Putamen (tissue), 1 donor: Measurements from ENCODE around the gene AGO4.
"Not testable (repeated sequence)": the region's sequence is repeated elsewhere in the genome, so short reads cannot be mapped to it uniquely, and the experiment has no call there.

Experiments used
- DNase-seq: peaks from one replicate; pipeline ENCODE4 v3.0.0-alpha.2; 2016; ENCODE audit warnings: low spot score

Gene AGO4

DNA sequence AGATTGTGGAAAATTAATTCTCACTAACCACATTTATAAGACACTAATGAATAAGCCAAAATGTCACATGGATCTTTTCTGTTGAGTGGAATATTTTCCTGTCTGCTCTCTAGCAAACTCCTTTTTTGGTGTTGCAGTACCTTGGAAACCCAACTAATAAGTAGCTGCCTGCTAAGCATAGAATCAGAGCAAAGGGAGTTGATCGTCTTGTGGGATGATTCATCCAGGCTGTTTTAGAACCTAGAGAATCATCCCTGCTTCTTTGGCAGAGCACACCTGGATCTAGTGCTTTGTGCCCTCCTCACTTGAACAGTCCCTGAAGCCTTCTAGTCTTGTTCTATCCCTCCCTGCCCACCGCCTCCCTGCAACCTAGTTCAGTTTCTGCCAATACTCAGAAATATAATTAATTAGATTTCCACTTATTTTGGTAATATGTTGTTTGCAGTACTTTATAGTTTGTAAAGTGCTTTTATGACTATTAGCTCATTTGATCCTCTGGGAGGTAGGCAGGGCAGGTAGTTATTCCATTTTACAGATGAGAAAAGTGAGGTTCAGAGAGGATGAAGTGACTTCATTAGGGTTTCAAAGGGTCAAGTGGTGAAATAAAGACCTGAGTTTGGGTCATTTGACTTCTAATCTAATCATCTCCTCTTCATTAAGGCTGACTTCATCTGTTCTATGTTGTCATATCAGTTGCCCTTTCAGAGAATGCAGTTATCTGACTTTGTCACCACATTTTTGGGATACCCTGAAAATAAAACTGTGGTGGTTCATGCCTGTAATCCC, 2.5 kb downstream of the AGO4 start:
- DNase-seq: peak; percentile 69

DNA sequence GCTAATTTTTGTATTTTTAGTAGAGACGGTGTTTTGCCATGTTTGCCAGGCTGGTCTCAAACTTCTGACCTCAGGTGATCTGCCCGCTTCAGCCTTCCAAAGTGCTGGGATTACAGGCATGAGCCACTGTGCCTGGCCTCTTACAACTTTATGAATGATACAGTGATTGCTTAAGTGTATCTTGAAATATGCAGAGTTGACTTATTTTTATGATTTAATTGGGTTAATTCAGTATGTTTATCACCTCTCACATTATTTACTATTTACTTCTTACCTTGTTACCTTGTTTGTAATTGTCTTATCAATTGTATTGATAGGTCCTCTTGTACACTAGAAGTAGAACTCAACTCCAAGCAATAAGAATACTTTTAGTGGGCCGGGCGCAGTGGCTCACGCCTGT, 4.9 kb downstream of the AGO4 start:
- not testable (repeated sequence) for DNase-seq

DNA sequence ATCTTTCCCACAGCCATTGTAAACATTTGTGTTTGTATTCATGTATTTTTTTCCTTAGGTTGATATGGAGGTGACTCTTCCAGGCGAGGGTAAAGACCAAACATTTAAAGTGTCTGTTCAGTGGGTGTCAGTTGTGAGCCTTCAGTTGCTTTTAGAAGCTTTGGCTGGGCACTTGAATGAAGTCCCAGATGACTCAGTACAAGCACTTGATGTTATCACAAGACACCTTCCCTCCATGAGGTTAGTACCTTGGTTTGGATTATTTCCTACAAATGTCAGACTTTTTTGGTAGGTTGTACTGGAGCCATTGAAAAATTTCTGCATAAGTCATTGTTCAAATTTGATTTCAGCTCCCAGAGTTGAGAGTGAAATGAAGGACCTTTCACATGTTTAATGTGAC, 17.4 kb downstream of the AGO4 start:
- no peak for DNase-seq

DNA sequence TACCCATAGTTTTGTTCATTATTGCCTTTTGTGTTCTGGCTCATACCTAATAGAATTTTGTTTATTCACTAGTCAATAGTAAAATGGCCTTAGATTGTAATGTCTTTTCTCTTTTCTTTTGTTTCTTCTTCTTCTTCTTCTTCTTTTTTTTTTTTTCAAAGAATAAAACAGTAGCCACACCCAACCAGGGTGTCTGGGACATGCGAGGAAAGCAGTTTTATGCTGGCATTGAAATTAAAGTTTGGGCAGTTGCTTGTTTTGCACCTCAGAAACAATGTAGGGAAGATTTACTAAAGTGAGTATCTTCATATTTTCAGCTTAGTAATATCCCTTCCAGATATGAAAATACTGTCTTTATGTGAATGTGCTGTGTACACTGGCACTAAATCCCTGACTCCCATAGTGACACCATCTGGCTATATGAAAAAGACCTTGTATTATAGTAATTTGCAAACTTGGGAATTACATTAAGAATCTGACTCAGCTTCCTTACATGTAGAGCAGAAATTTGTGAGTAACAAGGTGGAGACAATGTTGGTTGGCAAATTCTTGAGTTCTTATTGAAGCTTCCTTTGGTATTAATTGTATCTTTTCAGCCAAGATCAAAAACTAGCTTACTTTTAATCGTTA, 24.6 kb downstream of the AGO4 start:
- DNase-seq: no peak

DNA sequence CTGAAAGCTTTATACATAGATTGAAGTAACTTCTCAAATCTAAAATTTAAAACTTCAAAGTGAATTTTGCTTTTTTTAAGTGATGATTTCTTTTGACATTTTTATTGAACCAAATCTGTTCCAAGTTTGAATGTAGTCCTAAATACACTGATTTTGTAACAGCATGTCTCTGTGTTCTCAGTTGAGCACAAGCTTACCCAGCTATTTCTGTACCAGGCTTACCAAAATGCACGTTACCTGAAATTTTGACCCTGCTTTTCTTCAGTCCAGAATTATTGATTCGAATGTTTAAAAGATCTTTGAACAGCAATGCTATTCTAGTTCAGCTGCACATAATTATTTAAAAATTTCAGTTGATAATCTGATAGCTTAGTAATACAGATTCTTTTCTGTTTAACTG, 25.6 kb downstream of the AGO4 start:
- DNase-seq: no peak

DNA sequence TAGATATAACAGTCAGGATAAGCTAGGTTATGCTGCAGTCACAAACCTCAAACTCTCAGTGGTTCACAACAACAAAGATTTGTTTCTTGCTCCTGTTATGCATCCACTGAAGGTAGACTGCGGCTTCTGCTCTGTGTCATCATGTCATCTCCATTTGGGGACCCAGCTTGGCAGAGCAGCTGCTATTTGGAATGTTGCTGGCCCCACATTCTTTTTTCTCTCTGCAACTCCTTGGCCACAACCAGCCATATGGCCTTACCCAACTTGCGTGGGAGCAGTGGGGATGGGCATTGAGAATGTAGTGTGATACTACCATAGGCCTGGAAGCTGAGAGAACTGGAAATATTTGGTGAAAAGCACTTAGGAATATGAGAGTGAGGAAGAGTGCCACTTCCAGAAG, 26.4 kb downstream of the AGO4 start:
- DNase-seq: no peak

DNA sequence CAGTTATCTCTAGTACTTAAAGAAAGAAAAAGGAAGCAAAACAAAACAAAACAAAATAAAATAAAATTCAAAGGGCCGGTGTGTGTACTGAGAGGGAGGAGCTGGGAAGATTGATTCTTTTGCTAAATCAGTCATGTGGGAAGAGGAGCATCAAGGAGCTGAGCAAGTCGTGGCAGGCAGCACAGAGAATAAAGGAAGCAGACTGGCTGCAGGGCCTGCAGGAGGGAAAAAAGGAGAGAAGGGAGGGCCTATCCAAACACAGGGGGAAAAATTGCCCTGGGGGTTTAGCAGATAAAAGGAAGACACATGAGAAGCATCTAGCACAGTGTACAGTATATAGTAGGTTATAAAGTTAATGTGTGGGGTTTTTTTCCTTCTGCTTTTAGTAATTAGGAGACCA, 27.6 kb downstream of the AGO4 start:
- DNase-seq: no peak

DNA sequence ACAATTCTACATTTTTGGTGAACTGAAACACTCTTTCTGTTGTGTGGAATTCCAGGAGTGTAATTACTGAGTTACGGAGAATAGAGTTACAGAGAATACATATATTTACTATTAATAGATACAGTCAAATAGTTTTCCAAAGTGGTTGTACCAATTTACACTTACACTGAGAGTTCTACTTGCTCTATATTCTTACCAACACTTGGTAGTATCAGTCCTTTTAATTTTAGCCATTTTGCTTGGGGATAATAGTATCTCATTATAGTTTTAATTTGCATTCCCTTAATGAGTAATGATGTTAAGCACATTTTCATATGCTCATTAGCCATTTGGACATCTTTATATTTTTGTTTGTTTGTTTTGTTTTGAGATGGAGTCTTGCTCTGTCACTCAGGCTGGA, 28.9 kb downstream of the AGO4 start:
- DNase-seq: no peak

DNA sequence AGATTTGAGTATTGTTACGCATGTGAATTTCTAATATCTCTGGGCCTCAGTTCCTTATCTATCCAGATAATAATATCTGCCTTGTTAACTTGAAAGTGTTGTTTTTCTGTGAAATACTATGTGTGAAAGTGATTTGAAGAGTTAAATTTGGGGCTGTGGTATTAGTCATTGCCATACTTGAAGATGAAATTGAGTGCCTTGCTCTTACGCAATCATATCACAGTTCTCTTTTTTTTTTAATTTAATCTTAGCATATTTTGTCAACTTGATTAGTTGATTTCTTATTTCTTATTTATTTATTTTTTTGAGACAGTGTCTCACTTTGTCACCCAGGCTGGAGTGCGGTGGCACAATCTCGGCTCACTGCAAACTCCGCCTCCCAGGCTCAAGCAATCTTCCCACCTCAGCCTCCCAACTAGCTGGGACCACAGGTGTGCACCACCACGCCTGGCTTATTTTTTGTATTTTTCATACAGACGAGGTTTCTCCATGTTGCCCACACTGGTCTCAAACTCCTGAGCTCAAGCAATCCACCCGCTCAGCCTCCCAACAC, 31.0 kb downstream of the AGO4 start:
- no peak for DNase-seq

DNA sequence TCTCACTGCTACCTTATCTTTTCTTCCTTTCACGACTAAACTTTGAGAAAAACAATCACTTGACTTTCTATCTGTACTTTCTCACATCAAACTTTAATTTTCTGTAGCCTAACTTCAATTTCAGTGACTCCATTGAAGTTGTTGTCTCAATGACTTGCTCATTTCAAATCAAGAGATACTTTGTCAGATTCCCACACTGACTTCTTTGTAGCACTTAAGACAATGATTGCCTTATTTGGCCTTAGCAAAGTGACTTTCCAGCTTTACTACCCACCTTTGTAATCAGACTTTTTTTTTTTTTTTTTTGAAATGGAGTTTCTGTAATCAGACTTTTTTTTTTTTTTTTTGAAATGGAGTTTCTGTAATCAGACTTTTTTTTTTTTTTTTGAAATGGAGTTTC, 37.0 kb downstream of the AGO4 start:
- peak; percentile 17 for DNase-seq

DNA sequence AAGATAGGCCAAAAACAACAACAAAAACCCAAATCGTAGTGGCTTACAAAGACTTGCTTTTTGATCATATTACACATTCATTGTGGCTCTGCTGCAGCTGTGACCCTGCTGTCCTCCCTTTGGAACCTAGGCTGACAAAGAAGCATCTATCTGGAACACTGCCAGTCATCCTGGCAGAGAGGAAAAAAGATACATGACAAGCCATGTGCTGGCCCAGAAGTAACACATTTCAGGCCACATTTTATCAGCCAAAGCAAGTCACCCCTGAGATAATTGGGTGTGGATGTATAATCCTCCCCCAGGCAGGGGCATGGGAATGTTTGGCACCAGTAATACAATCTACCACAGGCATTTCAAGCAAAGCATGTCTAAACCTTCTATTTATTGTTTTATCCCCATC, 38.0 kb downstream of the AGO4 start:
- DNase-seq: peak; percentile 71

DNA sequence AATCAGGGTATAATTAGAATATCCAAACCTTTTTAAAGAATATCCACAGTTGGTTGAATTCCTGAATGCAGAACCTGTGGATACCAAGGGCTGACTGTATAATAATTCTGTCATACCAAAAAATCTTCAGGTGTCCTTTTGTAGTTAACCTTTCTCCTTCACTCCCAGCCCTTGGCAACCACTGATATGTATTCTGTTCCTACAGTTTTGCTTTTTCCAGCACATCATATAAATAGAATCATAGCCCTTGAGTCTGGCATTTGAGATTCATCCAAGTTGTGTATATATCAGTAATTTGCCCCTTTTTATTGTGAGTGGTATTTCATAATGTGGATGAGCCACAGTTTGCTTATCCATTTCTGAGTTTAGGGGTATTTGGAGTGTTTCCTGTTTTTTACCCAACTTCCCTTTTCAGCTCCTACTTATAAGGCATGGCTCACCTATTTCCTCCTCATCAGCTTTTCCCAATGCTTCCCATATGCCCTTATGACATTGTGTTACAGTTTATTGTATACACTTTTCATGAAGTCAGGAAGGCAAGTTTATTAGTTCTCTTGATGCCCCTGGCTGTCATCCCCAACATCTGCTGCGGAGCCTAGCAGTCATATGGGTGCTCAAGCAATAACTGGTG, 40.2 kb downstream of the AGO4 start:
- no peak for DNase-seq

DNA sequence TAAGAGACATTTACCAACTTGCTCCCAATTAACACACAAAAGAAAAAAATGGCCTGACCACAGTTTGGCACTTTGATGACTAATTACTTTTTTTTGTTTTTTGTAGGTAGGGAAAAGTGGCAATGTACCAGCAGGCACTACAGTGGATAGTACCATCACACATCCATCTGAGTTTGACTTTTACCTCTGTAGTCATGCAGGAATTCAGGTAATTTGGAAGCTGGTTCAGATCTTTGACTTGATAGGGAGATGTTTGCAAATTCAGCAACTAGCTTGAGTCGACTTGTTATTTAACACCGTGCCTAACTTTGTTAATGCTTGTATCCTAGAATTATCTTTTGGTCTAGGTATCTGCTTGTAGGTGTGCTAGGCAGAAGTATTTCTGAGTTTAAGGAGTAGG, 42.2 kb downstream of the AGO4 start:
- DNase-seq: no peak

DNA sequence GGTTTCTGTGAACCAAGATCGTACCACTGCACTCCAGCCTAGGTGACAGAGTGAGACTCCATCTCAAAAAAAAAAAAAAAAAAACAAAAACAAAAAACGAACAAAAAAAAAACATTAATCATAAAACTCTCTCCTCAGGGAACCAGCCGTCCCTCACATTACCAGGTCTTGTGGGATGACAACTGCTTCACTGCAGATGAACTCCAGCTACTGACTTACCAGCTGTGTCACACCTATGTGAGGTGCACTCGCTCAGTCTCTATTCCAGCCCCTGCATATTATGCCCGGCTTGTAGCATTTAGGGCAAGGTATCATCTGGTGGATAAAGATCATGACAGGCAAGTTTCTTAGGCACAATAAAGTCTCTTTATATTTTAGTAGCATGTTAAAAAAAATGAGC, 42.9 kb downstream of the AGO4 start:
- no peak for DNase-seq

DNA sequence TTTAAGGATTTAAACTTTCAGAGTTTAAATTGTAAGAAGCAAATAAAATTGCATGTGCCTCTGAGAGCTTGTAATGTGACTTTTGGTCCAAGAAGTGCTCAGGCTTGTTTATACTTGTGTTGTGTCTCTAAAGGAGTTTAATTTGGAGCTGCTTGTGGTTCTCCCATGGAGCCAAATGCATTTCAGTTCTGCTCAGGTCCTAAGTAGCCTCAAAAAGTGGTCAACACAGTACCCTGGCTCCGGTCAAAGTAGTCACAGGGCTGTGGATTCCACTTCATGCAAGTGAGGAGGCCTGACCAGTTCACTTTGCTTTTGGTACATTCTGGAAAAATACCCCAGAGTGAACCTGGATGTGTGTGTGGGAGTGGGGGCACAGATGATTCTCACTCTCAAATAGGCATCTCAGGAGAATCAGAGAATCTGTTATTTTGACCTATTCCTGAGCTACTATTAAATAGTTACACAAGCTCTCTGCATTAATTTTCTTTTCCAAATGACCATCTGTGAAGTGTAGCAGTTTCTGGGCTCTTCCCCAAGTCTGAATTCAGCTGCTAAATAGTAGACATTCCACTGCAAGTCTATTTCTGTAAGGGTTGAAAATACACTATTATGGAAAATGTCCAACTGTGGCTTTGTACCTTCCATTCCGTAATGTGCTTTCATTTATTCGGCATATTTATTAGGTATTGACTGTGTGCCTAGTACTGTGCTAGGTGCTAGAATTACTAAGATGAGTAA, 43.5 kb downstream of the AGO4 start:
- peak; percentile 26 for DNase-seq

DNA sequence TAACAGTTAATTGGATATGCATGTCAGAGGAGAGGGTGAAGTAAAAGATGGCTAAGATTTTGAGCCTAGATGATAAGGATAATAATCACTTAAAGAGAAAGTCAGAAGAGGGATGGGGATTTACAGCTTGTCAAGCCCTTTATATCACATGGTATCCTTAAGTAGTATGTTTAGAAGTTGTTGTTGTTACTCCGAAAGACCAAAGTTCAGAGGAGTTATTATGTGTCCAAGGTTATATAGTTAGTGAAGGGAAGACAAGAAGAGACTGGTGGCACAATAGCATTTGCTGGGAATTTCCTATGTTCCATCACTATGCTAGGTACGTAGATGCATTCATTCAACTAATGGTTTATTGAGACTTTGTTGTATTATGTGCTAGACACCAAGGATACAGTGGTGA, 44.4 kb downstream of the AGO4 start:
- DNase-seq: no peak

DNA sequence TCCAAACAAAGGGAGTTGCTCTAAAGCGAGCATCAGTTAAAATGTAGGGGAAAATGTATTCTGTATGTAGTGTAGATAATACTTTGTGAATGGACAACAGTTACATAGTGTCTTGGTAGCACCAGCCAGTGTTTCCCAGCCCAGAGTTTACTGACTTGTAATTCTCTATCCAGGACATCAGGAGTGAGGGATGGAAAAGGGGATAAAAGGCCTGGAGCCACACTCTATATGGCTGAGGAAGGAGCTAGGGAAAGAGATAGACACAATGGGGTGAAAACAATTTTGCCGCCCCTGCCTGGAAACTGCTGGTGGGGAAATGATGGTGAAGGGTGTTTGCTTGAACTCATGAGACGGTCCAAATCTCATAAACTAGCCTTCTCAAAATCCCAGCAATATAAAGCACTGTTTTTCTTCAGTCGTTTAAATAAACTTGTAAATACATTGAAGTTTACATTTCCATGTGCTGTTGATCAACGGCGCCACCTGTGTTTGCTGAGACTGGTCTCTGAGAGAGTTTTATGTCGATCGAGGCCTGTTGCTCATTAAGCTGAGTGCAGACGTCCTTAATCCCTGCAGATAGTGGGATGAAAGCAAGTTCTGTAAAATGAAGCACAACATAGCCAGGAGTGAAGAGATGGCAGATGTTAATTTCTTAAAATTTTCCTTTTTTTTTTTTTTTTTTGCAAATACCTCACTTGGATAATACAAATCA, 47.3 kb downstream of the AGO4 start:
- DNase-seq: no peak

DNA sequence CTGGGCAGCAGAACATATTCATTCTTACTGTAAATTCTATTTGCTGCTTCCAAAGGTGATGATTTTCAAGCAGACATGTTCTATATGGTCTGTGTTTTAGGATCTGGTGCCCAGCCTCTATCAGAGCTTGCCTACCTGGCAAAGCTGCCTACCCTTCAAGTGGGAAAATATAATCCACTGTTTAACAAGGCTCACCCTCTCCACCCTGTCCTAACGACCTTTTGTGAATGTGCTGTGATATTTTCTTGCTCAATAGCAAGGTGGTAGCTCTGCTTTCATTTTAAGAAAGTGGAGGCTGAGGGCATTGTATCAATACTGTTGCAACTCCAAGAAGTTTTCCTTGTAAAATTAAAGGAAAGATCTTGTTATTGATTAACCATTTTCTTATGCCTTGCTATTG, 49.1 kb downstream of the AGO4 start:
- DNase-seq: no peak

DNA sequence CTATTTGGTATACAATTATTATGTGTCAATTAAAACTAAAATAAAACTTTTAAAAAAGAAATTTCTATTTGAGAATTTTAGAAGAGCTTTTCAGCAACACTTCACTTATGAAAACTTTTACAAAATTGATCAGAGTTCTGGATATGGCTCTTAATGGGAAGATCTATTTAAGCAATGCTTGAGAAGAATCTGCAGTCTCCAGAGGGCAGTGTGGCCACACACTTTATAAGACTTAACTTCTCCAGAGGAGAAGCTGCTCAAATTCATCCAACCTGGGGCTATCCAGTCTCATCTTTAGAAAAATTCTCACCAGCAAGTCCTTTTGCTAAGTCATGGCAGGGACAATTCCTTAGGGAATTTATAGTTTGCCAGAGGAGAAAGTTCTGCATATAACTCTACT, 50.0 kb downstream of the AGO4 start:
- DNase-seq: peak; percentile 12

DNA sequence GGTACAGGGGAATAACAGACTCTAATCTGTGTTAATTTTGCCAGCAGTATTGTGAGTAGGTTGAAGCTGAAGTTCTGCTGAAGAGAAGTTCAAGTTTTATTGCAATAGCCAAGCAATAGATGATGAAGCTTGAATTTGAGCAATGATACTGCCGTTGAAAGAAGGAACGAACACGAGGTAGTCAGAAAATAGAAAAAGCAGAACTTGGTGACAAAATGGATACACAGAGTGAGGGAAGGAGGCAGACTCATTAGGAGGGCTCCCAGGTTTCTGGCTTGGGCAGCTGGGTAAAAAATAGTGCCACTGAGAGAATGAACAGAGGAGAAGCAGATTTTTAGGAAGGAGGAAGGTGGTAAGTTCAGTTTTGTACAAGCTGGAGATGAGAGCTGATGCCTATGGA, 52.9 kb downstream of the AGO4 start:
- DNase-seq: no peak

DNA sequence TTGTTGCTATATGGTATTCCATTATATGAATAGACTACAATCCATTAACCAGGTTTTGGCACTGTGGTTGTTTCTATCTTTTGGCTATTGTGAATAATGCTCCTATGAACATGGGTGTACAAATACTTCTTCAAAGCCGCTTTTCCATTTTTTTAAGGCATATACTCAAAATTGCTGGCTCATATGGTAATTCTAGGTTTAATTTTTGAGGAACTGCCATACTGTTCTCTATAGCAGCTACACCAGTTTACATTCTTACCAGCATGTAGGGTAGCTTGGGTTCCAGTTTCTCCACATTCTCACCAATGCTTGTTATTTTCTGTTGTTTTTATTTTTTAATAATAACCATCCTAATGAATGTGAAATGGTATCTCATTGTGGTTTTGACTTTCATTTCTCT, 55.3 kb downstream of the AGO4 start:
- no peak for DNase-seq
